HK-2 (cell line): ENCODE data around the gene STARD5.

Experiments
- DNase-seq: peaks from one replicate; pipeline ENCODE4 v3.0.0-alpha.2; 2018; ENCODE audit not compliant: unreplicated experiment

Gene STARD5

GRCh38 chr15:81311752-81312464 lies 12.0 kb downstream of the STARD5 start:
- DNase-seq = no peak

DNA sequence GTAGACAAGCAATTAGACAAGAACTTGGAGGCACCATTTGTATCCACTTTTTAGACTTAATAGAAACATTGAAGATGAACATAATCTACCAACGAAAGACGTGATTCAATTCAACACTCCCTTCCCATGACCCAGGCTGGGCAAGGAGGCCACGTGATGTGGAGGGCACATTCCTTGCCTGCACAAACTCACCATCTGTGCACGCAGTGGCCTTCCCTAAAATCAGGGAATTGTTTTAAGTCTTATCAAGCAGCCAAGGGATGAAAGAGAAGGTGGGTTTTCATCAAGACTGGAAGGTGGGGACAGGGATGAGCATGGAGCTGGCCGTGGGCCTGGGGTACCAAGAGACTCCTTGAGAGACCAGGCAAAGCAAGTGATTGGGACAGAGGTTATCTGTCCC lies 13.5 kb downstream of the STARD5 start:
- no peak for DNase-seq

DNA sequence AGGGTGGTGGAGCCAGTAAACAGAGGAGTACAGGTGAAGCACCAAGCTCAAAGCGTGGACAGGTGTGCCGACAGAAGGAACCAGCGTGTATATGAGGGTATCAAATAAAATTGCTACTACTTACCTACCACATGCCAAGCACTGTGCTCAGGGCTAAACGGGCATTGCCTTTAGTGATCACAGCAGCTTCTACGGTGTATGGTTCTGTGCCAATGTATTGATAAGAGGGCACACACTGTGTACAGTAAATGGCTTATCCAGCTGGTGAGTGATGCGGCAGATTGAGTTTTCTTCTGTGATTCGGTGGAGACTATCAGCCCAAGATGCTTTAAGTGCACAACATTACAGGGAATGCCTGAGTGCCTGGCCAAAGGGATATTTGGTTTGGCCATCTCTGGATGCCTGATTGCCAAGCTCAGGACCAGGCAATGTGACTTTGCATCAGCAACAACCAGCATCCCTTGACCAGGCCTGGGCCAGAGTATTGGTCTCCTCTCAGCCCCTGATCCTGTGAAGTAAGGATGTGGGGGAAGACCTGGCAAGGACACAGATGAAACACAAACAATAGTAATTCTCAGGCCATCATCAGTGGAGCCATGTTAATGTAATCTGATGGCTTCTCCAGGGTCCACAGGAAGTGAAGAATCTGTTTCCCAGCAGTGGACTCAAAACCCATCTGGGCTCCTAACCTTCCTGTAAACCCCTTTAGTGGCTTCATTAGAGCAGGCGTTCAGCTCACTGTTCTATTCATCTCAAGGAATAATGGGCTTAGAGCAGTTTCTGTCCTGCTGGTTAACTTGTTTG lies 14.1 kb downstream of the STARD5 start:
- no peak for DNase-seq

DNA sequence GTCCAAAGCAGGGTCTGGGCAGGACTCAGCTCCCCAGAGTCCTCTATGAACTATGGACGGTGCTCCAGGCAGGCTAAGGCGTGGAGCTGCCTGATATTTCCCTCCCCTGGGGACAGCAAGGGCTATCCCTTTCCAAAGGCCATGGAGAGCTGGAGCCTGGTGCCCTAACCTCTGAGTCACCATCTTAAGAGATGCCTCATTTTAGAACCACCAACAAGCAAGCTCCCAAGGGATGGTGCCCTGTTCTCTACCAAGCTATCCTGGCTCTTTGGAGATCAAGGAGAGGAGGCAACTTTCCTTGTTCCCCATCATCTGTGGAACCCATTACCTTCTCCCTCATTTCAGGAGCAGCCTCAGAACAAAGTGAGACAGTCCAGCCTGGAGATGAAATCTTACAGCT lies 15.7 kb downstream of the STARD5 start:
- DNase-seq = no peak

GRCh38 chr15:81304226-81304625 lies 19.7 kb downstream of the STARD5 start:
- no peak for DNase-seq

- DNase-seq = no peak
Observed at GRCh38 chr15:81303244-81304225, 20.4 kb downstream of the STARD5 start.

GRCh38 chr15:81302701-81303109 lies 21.2 kb downstream of the STARD5 start:
- DNase-seq = no peak

GRCh38 chr15:81301815-81302399 lies 22.0 kb downstream of the STARD5 start:
- no peak for DNase-seq

DNA sequence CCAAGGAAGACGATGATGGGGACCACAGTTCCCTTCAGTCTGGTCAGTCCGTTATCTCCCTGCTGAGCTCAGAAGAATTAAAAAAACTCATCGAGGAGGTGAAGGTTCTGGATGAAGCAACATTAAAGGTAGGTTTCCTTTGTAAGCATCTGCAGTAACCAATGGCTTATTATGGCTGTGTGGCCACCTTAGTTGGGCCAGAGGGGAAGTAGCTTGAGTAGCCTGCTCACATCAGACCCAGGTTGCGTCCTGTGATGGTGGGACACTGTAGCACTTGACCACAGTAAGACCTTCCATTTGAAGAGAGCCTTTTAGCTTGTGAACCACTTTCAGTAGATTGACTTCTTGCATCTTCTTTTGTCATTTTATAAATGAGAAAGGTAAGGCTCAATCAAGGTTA lies 22.6 kb downstream of the STARD5 start:
- no peak for DNase-seq

- no peak for DNase-seq
Observed at GRCh38 chr15:81299630-81300273, 24.2 kb downstream of the STARD5 start.

- DNase-seq = no peak
Observed at GRCh38 chr15:81299156-81299555, 24.8 kb downstream of the STARD5 start.

GRCh38 chr15:81298611-81299010 lies 25.3 kb downstream of the STARD5 start:
- no peak for DNase-seq

DNA sequence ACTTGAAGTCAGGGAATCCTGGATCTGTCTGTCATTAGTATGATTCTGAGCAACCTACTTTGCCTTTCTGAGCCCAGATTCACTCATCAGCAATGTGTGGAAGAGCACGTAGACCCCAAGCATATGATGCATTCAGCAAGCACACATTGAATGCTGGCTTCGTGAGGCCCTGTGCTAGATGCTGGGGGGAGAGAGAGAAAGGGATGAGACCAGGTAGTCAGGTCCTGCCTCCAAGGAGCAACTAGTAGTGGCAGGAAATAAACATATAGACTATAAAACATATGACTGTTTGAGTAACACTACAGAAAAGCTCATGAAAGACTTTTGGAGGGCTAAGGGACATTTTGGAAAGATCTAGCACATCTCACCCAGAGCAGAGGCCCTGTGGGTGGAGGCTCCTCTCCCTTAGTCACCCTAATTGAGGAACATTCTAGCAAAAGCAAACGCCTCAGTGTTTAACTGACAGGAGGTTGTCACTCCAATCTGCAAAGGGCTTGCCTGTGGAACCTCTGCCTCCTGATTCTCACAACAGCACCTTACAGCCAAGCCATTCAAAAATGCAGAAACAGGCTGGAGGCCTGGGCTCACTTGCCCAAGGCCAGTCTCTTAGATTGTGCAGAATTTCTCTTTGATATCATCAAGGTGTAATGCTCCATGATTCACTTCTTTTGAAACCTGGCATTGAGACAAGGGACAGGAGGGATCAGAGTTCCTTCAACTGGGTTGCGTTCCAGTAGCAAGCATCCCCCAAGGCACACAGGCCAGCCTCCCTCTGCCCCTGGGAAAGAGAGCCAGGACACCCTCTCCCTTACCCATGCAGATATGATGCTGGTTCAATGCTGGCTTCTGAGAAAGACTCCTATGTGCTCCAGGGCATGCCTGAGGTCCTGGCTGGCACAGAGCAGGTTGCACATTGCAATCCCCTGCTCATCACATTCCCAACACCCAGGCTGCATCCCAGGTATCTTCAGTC lies 26.1 kb downstream of the STARD5 start:
- no peak for DNase-seq

GRCh38 chr15:81297147-81297572 lies 26.8 kb downstream of the STARD5 start:
- no peak for DNase-seq

DNA sequence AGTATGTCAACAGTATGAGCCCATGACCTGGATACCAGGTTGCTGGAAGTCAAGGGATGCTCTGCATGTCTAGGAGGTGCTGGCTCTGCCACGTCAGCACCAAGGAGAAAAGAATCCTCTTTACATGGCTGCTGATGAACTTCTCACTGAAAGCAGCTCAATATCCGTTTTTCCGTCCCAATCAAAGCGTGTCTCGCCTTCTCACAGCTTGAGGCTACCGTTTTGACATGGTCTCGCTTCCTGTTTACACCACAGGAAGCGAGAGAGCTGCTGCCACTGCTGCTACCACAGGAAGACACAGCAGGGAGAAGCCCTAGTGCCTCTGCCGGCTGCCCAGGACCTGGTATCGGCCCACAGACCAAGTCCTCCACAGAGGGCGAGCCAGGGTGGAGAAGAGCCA lies 27.3 kb downstream of the STARD5 start:
- DNase-seq = no peak

DNA sequence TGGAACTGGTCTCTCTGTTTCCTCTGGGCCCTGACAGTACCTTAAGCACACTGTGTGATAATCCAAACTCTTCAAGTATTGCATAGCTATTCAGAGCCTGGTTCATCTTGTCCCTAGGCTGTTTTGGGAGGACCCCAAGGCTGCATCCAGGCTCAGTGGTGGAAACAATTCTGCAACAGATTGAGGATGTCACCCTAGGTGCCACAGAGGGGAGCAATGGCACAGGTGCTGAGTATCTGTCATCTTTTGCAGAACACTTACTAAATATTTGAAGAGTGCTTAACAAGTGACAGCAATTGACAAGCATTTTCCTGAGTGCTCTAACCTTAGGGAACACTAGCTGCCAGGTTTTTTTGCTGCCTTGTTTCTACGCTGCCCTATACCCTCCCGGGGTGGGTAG lies 27.8 kb downstream of the STARD5 start:
- no peak for DNase-seq

- no peak for DNase-seq
Observed at GRCh38 chr15:81295486-81296121, 28.3 kb downstream of the STARD5 start.

DNA sequence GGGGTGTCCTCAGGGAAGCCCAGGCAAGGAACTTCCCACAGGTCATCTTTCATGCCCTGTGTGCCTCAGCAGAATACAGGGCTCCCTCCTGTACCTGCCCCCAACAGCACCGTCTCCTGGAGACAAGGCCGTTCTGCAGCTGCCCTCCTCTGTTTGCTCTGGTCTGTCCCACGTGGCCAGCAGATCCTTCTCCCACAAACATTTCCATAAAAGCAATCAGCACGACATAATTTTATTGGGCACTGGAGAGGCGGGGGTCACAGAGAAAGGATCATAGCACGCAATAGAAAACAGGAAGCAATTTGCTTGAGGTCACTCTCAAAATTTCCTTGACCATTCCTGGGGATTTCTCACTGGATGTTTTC lies 29.4 kb downstream of the STARD5 start:
- DNase-seq = no peak

DNA sequence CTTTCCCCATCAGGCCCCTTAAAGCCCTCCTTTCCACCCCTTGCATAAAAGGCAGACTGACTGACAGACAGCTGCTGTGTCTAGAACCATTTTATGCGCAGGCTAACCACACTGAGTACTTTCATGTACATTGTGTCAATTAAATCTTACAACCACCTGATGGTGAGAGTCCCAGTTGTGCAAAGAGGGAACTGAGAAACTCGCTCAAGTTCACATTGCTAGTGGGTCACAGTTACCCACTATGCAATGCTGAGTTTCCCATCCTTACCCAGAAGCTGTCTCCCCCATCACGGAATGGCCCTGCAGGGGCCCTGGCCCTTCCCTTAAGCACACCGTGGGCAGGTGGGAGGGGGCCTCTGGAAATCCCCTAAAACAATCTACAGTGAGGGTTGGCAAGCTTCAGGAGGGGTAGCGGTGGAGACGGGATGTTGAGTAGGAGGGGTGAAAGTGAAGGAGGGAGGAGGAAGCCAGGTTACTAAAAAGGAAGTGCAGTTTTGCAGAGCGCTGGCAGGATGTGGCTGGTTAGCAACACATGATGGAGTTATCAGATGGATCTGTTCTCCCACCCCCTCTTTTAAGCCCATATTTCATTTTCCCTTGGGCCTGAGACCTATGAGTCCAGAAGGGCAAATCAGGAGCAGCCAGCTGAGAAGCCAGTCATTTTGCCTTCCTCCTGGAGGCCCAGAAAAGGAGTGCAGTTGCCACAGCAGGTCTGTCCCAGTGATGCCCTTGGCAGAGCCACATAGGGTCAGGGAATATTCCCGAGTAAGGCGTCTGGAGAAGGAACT lies 30.0 kb downstream of the STARD5 start:
- no peak for DNase-seq
